ENCODE data around the gene BCL6. TPM values are rescaled to one million over a fixed set of nuclear protein-coding genes. Genes with fewer than 3 reads are reported as not detected.

The BCL6 gene
- total RNA-seq, 6 donors from 2014 or later, result 80.4 to 268 (median 119) TPM

- no peak overlapping the region for H3K4me3 ChIP-seq
- DNase-seq (no peak), ATAC-seq (ENCODE audit: low FRiP score in 2 of 2) (no peak)
- no peaks in the 10 kb centered on the region for H3K36me3 ChIP-seq
- WGBS, 2 donors, result 74 to 77% methylated on average over 4 of the region's 4 CpGs
- TF ChIP-seq EP300 (IDR thresholded peaks at IDR 0.05) (peak in 2 of 4 donors; percentile 35 to 43), CTCF (IDR thresholded peaks at IDR 0.05) (no peak), POLR2A (IDR thresholded peaks at IDR 0.05) (no peak), POLR2AphosphoS5 (IDR thresholded peaks at IDR 0.05) (peak in 1 of 2 donors; percentile 19)
- no peaks in the 10 kb centered on the region for H3K9me3 ChIP-seq
- no peak overlapping the region for H3K27ac ChIP-seq
- no peaks in the 10 kb centered on the region for H3K4me1 ChIP-seq
- no peaks in the 10 kb centered on the region for H3K27me3 ChIP-seq
These were observed 49.8 kb downstream of the BCL6 start for GRCh38 chr3:187695449-187695848.

- no peaks in the 10 kb centered on the region for H3K9me3 ChIP-seq
- DNase-seq (no peak), ATAC-seq (ENCODE audit: low FRiP score in 2 of 2) (no peak)
- no peaks in the 10 kb centered on the region for H3K4me1 ChIP-seq
- H3K27me3 ChIP-seq, result no peaks in the 10 kb centered on the region
- WGBS, 2 donors, result 71 to 79% methylated on average over 3 of the region's 3 CpGs
- TF ChIP-seq EP300 (IDR thresholded peaks at IDR 0.05) (no peak), CTCF (IDR thresholded peaks at IDR 0.05) (no peak), POLR2A (IDR thresholded peaks at IDR 0.05) (no peak), POLR2AphosphoS5 (IDR thresholded peaks at IDR 0.05) (no peak)
- H3K27ac ChIP-seq, result no peak overlapping the region
- no peaks in the 10 kb centered on the region for H3K36me3 ChIP-seq
- no peak overlapping the region for H3K4me3 ChIP-seq
These were observed 50.5 kb downstream of the BCL6 start for GRCh38 chr3:187694801-187695200.

GRCh38 chr3:187693431-187693830 lies 51.8 kb downstream of the BCL6 start:
- H3K9me3 ChIP-seq, result no peaks in the 10 kb centered on the region
- TF ChIP-seq EP300 (IDR thresholded peaks at IDR 0.05) (no peak), CTCF (IDR thresholded peaks at IDR 0.05) (no peak), POLR2AphosphoS5 (IDR thresholded peaks at IDR 0.05) (no peak), POLR2A (IDR thresholded peaks at IDR 0.05) (no peak)
- 89 to 100% methylated on average over 1 of the region's 1 CpG for WGBS, 2 donors
- DNase-seq (no peak), ATAC-seq (ENCODE audit: low FRiP score in 2 of 2) (no peak)
- H3K27ac ChIP-seq, result no peak overlapping the region
- no peaks in the 10 kb centered on the region for H3K4me1 ChIP-seq
- no peaks in the 10 kb centered on the region for H3K27me3 ChIP-seq
- no peaks in the 10 kb centered on the region for H3K36me3 ChIP-seq
- H3K4me3 ChIP-seq, result no peak overlapping the region

- Histone ChIP-seq H3K4me1 (no peaks in the 10 kb centered on the region), H3K27me3 (no peaks in the 10 kb centered on the region), H3K36me3 (no peaks in the 10 kb centered on the region), H3K27ac (no peak overlapping the region), H3K4me3 (no peak overlapping the region), H3K9me3 (peaks cover 0 to 9% (median 5%) of the 10 kb centered on the region in 4 donors)
- no peak for TF ChIP-seq CTCF (IDR thresholded peaks at IDR 0.05)
- TF ChIP-seq EP300 (IDR thresholded peaks at IDR 0.05), result no peak
- TF ChIP-seq POLR2AphosphoS5 (IDR thresholded peaks at IDR 0.05), result no peak
- no peak for TF ChIP-seq POLR2A (IDR thresholded peaks at IDR 0.05)
- DNase-seq, result no peak
- 69% methylated on average over 4 of the region's 4 CpGs for WGBS, 2 donors
- no peak for ATAC-seq (ENCODE audit: low FRiP score in 2 of 2)
These were observed 55.3 kb downstream of the BCL6 start for GRCh38 chr3:187689984-187690383.

GRCh38 chr3:187686621-187687273 lies 58.5 kb downstream of the BCL6 start:
- no peak for ATAC-seq (ENCODE audit: low FRiP score in 2 of 2)

More at GRCh38 chr3:187686621-187687273, 58.5 kb downstream of the BCL6 start:
- Histone ChIP-seq H3K9me3 (peaks cover 0 to 9% (median 5%) of the 10 kb centered on the region in 4 donors), H3K27me3 (no peaks in the 10 kb centered on the region), H3K27ac (no peak overlapping the region), H3K4me3 (no peak overlapping the region), H3K36me3 (no peaks in the 10 kb centered on the region), H3K4me1 (no peaks in the 10 kb centered on the region)
- DNase-seq, result no peak
- no peak for TF ChIP-seq CTCF (IDR thresholded peaks at IDR 0.05)
- WGBS, 2 donors, result 84 to 89% methylated on average over 5 of the region's 5 CpGs
